Tibial nerve (tissue), 4 donors: ENCODE measurements around the gene TERB1.

ENCODE experiments used
- CTCF ChIP-seq, 5 experiments: fragments of 200-600 bp in 3 of 5; fragments of 450-650 bp in 2 of 5; sonication (generic) in 3 of 5; IDR thresholded peaks; one replicate each; pipeline ENCODE4 v1.5.1; 2016 to 2019; ENCODE audit warnings: antibody characterized with exemption in 5 of 5, mild to moderate bottlenecking in 3 of 5, moderate library complexity in 2 of 5
- EP300 ChIP-seq, 2 donors: sonication (generic); formaldehyde crosslinking; IDR thresholded peaks; one replicate each; pipeline ENCODE4 v1.6.1; 2017; ENCODE audit warnings: antibody characterized with exemption in 2 of 2, mild to moderate bottlenecking in 1 of 2
- POLR2A ChIP-seq, 2 donors: fragments of 450-650 bp; IDR thresholded peaks; one replicate each; pipeline ENCODE4 v1.6.1; 2017; ENCODE audit warnings: antibody characterized with exemption in 2 of 2, mild to moderate bottlenecking in 2 of 2, moderate library complexity in 2 of 2

GRCh38 chr16:66731101-66731500, 70.3 kb downstream of the TERB1 start:
- no peak for TF ChIP-seq POLR2A (IDR thresholded peaks at IDR 0.05)
- TF ChIP-seq EP300 (IDR thresholded peaks at IDR 0.05): no peak
- TF ChIP-seq CTCF (IDR thresholded peaks at IDR 0.05): no peak
